Calu3 (cell line): ENCODE results near the gene SEL1L3. TPM values are rescaled to one million over a fixed set of nuclear protein-coding genes. Genes with fewer than 3 reads are reported as not detected.

Source experiments
- BruUV-seq: library from RNA; stranded (reverse); fragments of 400-500 nt; replicated peaks from 2 replicates; lab custom pipeline; 2021; lab: Mats Ljungman, UMichigan
- CTCF ChIA-PET: fragments of 300-600 bp; sonication (Branson Sonifier 250); formaldehyde crosslinking; loops from one replicate; lab custom pipeline; 2022; ENCODE audit warnings: antibody characterized with exemption; lab: Charles Lee
- DNase-seq: peaks from one replicate; pipeline ENCODE4 v3.0.0; 2022
- H3K27ac Mint-ChIP-seq: one replicate; pipeline ENCODE4 v1.8.0; 2022; ENCODE audit warnings: mixed read lengths; ENCODE audit not compliant: unreplicated experiment
- H3K27me3 Mint-ChIP-seq: one replicate; pipeline ENCODE4 v1.8.0; 2022; ENCODE audit warnings: mixed read lengths; ENCODE audit not compliant: unreplicated experiment
- H3K36me3 Mint-ChIP-seq: one replicate; pipeline ENCODE4 v1.8.0; 2022; ENCODE audit warnings: mild to moderate bottlenecking, moderate library complexity, mixed read lengths; ENCODE audit not compliant: insufficient read depth, unreplicated experiment
- H3K4me1 Mint-ChIP-seq: one replicate; pipeline ENCODE4 v1.8.0; 2022; ENCODE audit warnings: mild to moderate bottlenecking, low read depth, mixed read lengths; ENCODE audit not compliant: unreplicated experiment
- H3K4me3 Mint-ChIP-seq: one replicate; pipeline ENCODE4 v1.8.0; 2022; ENCODE audit warnings: mild to moderate bottlenecking, low read depth, moderate library complexity, mixed read lengths; ENCODE audit not compliant: unreplicated experiment
- H3K9me3 Mint-ChIP-seq: one replicate; pipeline ENCODE4 v1.8.0; 2022; ENCODE audit warnings: low read depth, mixed read lengths; ENCODE audit not compliant: unreplicated experiment
- CTCF ChIP-seq: fragments of 200-600 bp; IDR thresholded peaks from one replicate; pipeline ENCODE4 v1.8.0; 2022; ENCODE audit warnings: antibody characterized with exemption; ENCODE audit not compliant: unreplicated experiment
- intact Hi-C: fragments of 100-400 bp; cut with micrococcal nuclease; formaldehyde crosslinking; loops from one replicate; pipeline ENCODE4 v1.10.0; 2022; ENCODE audit not compliant: unreplicated experiment
- total RNA-seq: library from RNA; stranded (reverse); gene quantifications from 2 replicates; pipeline ENCODE4 v1.2.3, GENCODE V29; 2022

Gene SEL1L3
- total RNA-seq, 1 experiment from 2014 or later = 120 TPM

- no peak for DNase-seq
- no TSS peak for BruUV-seq
- H3K27ac Mint-ChIP-seq = no peak overlapping the region
- no peak for TF ChIP-seq CTCF
- H3K4me3 Mint-ChIP-seq = no peak overlapping the region
- intact Hi-C loops = no loop called here
- no peaks in the 10 kb centered on the region for H3K4me1 Mint-ChIP-seq
- no peaks in the 10 kb centered on the region for H3K9me3 Mint-ChIP-seq
- no peaks in the 10 kb centered on the region for H3K27me3 Mint-ChIP-seq
- CTCF ChIA-PET = no interaction called here
- H3K36me3 Mint-ChIP-seq = no peaks in the 10 kb centered on the region
These were observed 133.2 kb downstream of the SEL1L3 start for GRCh38 chr4:25729564-25729963.

GRCh38 chr4:25728886-25729285 lies 133.9 kb downstream of the SEL1L3 start:
- Mint-ChIP-seq H3K27ac (no peak overlapping the region), H3K9me3 (no peaks in the 10 kb centered on the region), H3K4me3 (no peak overlapping the region), H3K27me3 (no peaks in the 10 kb centered on the region), H3K4me1 (no peaks in the 10 kb centered on the region), H3K36me3 (no peaks in the 10 kb centered on the region)
- no peak for DNase-seq
- BruUV-seq = no TSS peak
- intact Hi-C loops = no loop called here
- TF ChIP-seq CTCF = no peak
- CTCF ChIA-PET = no interaction called here

- CTCF ChIA-PET = interaction anchor here (0.6 kb wide), 1 partner anchor 891 kb away, joined by 3 read pairs; no protein-coding TSS in a partner anchor
- Mint-ChIP-seq H3K36me3 (no peaks in the 10 kb centered on the region), H3K9me3 (no peaks in the 10 kb centered on the region), H3K4me1 (no peaks in the 10 kb centered on the region), H3K27me3 (no peaks in the 10 kb centered on the region), H3K27ac (no peak overlapping the region), H3K4me3 (no peak overlapping the region)
- DNase-seq = no peak
- intact Hi-C loops = no loop called here
- BruUV-seq = no TSS peak
- TF ChIP-seq CTCF = no peak
These were observed 134.9 kb downstream of the SEL1L3 start for GRCh38 chr4:25727711-25728493.

- Mint-ChIP-seq H3K27ac (no peak overlapping the region), H3K36me3 (no peaks in the 10 kb centered on the region), H3K4me3 (no peak overlapping the region), H3K9me3 (no peaks in the 10 kb centered on the region), H3K4me1 (no peaks in the 10 kb centered on the region), H3K27me3 (no peaks in the 10 kb centered on the region)
- no TSS peak for BruUV-seq
- no peak for DNase-seq
- CTCF ChIA-PET = interaction anchor here (0.6 to 0.7 kb wide), 2 partner anchors 21 to 138 kb away, joined by 3 read pairs; no protein-coding TSS in a partner anchor
- intact Hi-C loops = no loop called here
- no peak for TF ChIP-seq CTCF
These were observed 136.9 kb downstream of the SEL1L3 start for GRCh38 chr4:25725870-25726269.
